Dermis microvascular lymphatic vessel endothelial cell (primary cell): ENCODE data around the gene KRT14. TPM values are rescaled to one million over a fixed set of nuclear protein-coding genes. Genes with fewer than 3 reads are reported as not detected.
"Not testable (repeated sequence)": the region's sequence is repeated elsewhere in the genome, so short reads cannot be mapped to it uniquely, and the experiment has no call there.

Experiments
- DNase-seq, 2 donors: peaks; one replicate each; pipeline versions ENCODE4 v3.0.0 to v3.0.0-alpha.2; 2010; ENCODE audit warnings: low read depth in 2 of 2
- total RNA-seq: library from RNA; depleted of rRNA; stranded (reverse); fragments of >200 nt; gene quantifications from 2 replicates; pipeline ENCODE4 v1.2.1, GENCODE V29; 2014

KRT14 gene
- total RNA-seq, 1 donor from 2014 or later = not detected

- DNase-seq = not testable (repeated sequence)
Measured at GRCh38 chr17:41610061-41610517, 23.4 kb upstream of the KRT14 start.

- not testable (repeated sequence) for DNase-seq
Measured at GRCh38 chr17:41606930-41607329, 20.2 kb upstream of the KRT14 start.

DNA sequence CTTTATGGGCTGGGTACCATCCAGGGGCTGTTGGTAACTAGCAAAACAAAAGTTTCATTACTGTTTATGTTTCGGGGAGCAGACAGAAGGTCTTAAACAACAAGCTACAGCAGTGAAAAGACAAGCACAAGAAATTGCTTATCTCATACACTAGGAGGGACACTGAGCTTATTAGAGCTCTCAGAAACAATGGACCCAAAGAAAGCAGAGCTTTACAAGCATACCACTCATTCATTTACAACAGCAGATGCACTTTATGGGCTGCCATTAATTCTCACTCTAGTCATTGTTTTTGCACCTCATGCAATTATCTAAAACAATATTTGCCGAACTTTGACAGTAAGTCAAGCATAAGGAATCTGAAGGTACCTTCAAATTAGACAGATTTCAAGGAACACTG lies 15.8 kb upstream of the KRT14 start:
- no peak for DNase-seq

DNA sequence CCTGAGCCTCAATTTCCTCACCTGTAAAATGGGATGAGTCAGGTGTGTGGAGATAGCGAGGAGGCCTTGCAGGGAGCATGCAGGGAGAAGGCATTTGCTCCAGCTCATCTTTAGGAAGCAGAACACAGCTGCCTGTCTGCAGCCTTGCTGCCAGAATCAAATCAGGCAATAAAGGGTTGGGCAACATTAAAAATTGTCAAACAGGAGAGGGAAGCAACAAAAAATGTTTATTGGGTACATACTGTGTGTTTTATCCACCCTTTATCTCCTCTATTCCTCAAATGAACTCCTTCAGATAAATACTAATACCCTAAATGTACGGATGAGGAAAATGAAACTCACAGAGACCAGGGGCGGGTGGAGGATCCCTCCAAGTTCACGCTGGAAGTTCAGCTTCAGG lies 13.6 kb upstream of the KRT14 start:
- DNase-seq = no peak

DNA sequence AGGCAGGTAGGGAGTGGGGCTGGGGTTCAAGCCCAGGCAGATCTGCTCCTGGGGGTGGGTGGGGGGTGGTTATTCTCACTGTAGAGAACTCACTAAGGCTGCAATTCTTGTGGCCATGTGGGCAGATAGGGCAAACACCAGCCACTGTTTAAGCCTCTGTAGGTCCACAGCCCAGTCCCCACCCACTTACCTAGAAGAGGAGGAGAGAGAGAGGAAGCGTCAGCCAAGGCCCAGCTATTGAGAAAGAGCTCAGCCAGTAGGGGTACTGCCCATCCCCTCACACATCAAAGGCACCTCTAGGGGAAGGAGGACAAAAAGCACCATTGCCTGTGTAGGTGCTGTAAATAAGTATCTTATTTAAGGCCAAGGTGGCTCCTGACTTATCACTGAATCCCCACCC lies 13.0 kb upstream of the KRT14 start:
- no peak for DNase-seq

GRCh38 chr17:41595585-41595984 lies 8.9 kb upstream of the KRT14 start:
- DNase-seq = no peak

DNA sequence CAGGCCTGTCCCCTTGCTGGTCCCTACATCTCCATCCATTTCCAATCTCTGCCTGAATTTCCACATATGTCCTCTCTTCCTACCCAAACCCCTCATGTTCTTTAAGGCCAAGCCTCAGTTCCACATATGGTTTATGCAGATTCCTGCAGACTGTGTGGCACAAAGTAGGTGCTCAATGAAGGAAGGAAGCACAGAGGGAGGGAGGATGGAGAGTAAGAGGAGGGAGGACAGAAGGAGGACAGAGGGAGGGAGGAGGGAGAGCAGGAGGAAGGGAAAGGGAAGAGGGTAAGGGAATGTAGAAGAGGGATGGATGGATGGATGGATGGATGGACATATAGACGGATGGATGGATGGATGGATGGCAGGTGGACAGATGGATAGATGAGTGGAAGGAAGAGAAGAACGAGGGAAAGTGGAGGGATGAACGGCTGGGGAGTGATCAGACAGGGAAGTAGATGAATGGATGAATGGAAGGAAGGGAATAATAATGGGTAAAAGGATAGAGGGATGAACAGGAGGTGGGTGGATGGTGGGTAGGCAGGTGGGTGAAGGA lies 7.7 kb upstream of the KRT14 start:
- no peak for DNase-seq

- no peak for DNase-seq
Measured at GRCh38 chr17:41593306-41593981, 6.7 kb upstream of the KRT14 start.

DNA sequence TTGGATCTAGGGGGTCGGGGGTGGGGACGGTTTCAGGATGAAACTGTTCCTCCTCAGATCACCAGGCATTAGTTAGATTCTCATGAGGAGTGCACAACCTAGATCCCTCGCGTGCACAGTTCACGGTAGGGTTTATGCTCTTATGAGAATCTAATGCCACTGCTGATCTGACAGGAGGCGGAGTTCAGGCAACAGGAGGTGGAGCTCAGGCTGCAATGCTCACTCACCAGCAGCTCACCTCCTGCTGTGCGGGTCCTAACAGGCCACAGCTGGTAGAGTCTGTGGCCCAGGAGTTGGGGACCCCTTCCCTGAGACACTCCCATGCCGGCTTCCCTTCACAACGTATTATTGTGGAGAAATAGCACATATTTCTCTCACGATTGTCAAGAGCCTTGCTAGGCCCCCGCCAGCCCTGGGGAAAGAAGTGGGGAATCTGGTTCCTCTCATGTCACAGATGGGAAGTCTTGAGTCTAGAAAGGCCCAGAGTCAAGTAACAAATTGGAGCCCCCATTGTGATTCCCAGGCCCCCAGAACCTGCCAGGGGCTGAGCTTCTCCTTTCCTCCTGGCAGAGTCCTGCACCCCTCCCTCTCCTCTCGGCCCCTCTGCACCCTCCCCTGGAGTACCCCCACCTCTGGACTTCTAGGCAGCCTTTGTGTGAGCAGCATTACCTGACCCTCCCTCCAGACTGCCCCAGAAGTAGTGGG lies 6.1 kb upstream of the KRT14 start:
- no peak for DNase-seq

DNA sequence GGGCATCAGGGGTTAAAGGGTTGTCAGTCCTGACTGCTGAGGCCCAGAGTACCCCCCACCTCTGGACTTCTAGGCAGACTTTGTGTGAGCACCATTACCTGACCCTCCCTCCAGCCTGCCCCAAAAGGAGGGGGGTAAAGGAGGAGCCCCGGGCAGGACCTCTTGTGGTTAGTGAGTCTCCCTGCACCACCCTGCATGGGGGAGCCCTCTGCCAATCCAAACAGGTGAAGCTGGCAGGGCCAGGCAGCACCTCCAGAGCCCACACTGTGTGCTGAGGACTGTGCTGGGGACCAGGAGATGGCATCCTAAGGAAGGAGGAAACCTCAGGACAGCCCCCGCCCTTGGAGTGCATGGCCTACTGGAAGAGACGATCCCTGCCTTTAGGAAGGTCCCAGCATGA lies 2.6 kb upstream of the KRT14 start:
- no peak for DNase-seq

DNA sequence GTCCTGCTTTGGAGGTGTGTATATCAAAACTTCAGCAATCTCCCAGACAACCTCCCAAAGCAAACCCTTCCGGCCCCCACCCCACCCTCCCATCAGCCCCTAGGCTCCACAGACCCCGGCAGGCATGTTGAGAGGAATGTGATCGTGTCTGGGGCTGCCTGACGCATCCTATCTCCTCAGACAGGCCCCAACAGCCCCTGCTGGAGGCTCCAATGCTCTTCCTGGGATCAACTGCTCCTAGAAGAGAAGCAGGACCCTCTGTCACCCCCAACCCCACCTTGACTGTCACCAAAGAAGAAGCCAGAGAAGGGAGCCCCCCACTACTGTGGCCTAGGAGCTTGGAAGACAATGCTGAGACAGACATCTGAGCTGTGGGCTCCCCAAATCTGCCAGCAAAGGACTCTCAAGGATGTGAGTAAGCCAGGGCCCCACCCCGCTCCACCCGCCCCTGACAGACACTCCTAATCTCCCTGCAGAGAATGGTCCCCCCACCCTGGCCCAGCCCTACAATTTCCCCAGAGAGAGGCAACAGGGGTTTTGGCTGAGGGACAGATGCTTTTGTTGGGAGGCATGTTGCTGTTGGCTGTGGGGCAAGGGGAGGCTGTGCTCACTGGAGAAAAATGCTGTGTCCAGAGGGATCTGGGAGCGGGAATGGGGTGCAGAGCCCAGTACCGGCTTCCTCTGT lies 1.6 kb upstream of the KRT14 start:
- no peak for DNase-seq

DNA sequence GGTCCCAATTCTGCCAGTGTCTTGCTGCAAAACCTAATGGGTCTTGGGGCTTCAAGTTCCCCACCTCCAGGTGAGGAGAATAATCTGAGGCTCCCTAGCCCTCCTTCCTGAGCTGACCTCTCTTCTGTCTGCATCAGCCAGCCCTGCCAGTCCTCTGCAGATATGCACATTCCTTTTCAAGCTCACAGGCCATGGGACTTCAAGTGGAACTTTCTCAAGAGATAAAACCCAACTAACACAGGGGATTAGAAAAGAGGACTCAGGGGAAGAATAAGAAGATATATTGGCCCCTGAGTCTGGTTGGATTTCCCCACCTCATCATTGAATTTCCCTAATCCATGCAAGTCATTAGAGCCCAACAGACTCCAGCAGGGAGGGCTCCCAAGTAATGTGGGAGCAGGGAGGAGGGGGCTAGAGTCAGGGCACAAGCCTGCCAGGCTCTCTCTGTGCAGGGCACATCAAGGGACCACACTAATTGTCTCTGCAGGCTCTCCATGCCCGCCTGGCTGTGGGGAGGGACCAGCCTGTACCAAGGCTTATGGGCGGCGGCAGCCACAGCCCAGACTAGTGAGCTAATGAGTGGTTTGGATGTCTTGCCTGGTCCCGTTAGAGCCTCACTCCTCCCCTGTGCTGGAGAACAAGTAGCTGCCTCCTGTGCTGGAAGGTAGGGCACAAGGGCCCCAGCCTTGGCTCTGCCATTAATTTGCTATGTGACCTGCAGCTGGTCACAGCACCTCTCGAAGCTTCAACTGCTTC lies 1.2 kb downstream of the KRT14 start:
- no peak for DNase-seq

DNA sequence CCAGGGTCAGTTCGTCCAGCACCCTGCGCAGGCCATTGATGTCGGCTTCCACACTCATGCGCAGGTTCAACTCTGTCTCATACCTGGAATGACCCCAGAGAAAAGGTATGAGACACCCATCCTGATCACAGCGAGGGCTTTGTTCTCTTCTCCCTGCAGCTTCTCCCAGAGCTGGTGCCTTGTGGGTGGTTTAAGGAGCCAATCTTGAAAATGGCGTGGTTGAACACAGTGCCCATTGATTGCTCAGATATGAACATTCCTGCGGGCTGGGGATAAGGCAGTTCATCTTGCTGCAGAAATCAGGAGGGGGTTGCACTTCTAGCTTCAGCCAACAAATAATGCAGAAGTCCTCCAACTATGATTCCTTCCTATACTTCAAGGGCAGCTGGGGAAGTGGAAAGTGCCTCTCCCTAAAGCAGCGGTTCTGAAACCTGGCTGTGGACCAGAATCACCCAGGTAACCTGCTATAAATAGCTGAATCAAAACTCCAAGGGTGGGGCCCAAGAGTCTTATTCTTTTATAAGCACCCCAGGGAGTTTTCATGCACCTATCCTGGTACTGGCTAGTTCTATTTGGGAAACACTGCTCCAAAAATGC lies 2.3 kb downstream of the KRT14 start:
- not testable (repeated sequence) for DNase-seq

DNA sequence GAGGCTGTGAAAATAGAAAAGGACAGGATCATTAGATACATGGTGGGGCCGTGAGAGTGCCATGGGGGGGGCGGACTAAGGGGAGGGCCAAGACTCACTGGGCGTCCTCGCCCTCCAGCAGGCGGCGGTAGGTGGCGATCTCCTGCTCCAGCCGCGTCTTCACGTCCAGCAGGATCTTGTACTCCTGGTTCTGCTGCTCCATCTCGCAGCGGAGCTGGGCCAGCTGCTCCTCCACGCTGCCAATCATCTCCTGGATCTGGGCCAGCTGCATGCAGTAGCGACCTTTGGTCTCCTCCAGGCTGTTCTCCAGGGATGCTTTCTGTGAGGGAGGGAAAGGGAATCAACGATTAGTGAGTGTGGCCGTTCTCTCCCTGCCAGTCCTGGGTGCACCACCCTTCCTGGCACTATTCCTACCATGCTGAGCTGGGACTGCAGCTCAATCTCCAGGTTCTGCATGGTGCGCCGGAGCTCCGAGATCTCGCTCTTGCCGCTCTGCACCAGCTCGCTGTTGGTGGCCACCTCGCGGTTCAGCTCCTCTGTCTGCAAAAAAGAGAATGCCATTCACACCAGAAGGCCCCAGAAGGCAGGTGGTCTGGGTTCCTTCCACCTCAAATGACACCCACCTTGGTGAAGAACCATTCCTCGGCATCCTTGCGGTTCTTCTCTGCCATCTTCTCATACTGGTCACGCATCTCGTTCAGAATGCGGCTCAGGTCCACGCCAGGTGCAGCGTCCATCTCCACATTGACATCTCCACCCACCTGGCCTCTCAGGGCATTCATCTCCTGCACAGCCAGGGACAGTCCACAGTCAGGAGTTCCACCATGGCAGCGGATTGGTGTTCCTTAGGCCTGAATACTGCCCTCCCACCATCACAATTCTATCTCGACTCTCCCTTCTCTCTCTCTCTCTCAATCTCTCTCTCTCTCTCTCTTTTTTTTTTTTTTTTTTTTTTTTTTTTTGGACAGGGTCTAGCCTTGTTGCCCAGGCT lies 3.3 kb downstream of the KRT14 start:
- DNase-seq = no peak

- DNase-seq = not testable (repeated sequence)
Measured at GRCh38 chr17:41582061-41582968, 4.4 kb downstream of the KRT14 start.

- DNase-seq = no peak
Measured at GRCh38 chr17:41581366-41582060, 5.2 kb downstream of the KRT14 start.

DNA sequence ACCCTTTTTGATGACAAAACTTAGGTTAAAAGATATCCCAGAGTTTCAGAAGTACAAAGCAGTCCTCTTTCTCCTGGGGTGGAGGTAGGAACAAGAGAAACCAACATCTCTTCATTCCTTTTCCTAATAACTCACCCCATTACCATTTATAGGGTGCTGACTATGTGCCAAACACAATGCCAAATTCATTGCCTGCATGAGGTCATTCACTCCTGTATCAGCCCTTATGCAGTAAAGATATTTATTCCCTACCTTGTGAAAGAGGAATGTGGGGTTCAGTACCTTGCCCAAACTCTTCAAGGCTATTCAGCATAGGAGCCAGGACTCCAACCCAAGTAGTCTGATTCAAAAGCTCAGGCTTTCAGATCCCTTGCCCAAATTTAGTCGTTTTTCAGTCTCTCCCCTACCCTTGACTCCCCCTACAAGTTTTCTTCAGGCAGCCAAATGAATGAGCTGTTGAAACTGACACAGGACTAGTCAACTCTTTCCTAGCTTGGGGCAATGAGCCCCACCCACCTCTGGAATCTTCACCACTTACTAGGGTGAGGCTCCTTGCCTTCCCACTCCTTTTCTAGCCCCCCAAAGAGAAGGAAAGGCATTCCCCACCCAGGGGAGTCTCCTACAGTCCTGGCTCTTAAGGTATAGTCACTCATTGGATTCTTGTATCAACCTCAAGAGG lies 5.9 kb downstream of the KRT14 start:
- no peak for DNase-seq

DNA sequence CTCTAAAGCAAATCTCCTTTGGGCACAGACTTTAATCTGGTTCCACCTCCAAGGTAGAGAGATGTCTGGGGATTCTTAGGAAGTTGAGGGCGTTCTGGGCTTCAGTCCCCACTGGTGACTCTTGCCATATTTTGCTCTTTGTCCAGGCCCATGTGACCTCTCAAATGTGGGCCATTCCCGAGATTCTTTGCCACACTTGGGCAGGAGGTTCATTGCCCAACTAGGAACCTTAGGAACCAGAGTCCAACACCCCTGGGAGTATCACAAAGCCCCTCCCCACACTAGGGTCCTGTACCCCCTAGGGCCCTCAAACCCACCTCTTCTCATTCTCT lies 6.5 kb downstream of the KRT14 start:
- DNase-seq = no peak
